ENCODE results near the gene SLC44A5. TPM values are rescaled to one million over a fixed set of nuclear protein-coding genes. Genes with fewer than 3 reads are reported as not detected.
"Not testable (repeated sequence)": the region's sequence is repeated elsewhere in the genome, so short reads cannot be mapped to it uniquely, and the experiment has no call there.

SLC44A5 gene
- total RNA-seq, 4 donors from 2014 or later: 2.2 to 5.2 (median 3.3) TPM; not detected in 1

DNA sequence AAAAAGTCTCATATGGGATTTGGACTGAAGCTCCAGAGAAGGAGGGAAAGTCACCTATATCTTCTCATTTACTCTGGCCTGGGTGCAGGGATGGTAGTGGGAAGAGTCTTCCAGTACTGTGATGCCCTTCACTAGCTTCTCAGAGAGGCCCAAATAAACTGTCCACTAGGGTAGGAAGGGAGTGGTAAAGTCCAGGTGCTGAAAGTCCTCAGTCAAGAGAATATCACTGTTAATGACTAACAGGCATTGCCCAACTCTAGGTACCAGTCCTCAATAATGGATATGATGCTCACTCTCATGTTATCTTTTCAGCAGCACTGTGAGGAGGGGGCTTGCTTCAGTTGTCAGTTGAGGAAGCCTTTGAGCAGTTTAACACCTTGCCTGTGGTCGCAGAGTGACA is 412.8 kb downstream of the SLC44A5 start:
- Histone ChIP-seq H3K9me3 (no peaks in the 10 kb centered on the region), H3K27ac (no peak overlapping the region), H3K27me3 (no peaks in the 10 kb centered on the region), H3K4me1 (no peaks in the 10 kb centered on the region), H3K36me3 (no peaks in the 10 kb centered on the region), H3K4me3 (no peak overlapping the region)
- intact Hi-C loops (cut with DNase I; ENCODE audit: low total_unique reads) (no loop called here), in situ Hi-C loops (cut with MboI; ENCODE audit: low pct_ligation_motif_present in 1 of 4, low pct_unique_long_range_greater_than_20kb in 1 of 4, low sequenced_read_pairs in 3 of 4) (loop anchor here in 1 of 4 donors (10.0 kb wide), 1 partner anchor 423 kb away; no protein-coding TSS in a partner anchor)
- no peak for TF ChIP-seq POLR2AphosphoS5 (IDR thresholded peaks at IDR 0.05)
- TF ChIP-seq EP300 (IDR thresholded peaks at IDR 0.05; ENCODE audit: low read depth): no peak
- TF ChIP-seq POLR2A (IDR thresholded peaks at IDR 0.05): no peak
- no peak for TF ChIP-seq CTCF (IDR thresholded peaks at IDR 0.05)
- DNase-seq: no peak
- 20 to 83% methylated on average over 1 of the region's 1 CpG for WGBS, 2 donors (ENCODE audit: low coverage in 1 of 2)

GRCh38 chr1:75188892-75189291 is 422.0 kb downstream of the SLC44A5 start:
- in situ Hi-C loops (cut with MboI; ENCODE audit: low pct_ligation_motif_present in 1 of 4, low pct_unique_long_range_greater_than_20kb in 1 of 4, low sequenced_read_pairs in 3 of 4): no loop called here

GRCh38 chr1:75181214-75181955 is 429.5 kb downstream of the SLC44A5 start:
- intact Hi-C loops (cut with DNase I; ENCODE audit: low total_unique reads); H3K36me3 ChIP-seq; DNase-seq; H3K27ac ChIP-seq; H3K9me3 ChIP-seq; H3K4me3 ChIP-seq; in situ Hi-C loops (cut with MboI; ENCODE audit: low pct_ligation_motif_present in 1 of 4, low pct_unique_long_range_greater_than_20kb in 1 of 4, low sequenced_read_pairs in 3 of 4); H3K4me1 ChIP-seq; H3K27me3 ChIP-seq: not testable (repeated sequence)
- 78 to 79% methylated on average over 5 to 13 of the region's 13 CpGs for WGBS, 2 donors (ENCODE audit: low coverage in 1 of 2)

More at GRCh38 chr1:75188892-75189291, 422.0 kb downstream of the SLC44A5 start:
- intact Hi-C loops (cut with DNase I; ENCODE audit: low total_unique reads): no loop called here
- Histone ChIP-seq H3K27me3 (peaks cover 5% of the 10 kb centered on the region), H3K4me3 (no peak overlapping the region), H3K9me3 (no peaks in the 10 kb centered on the region), H3K36me3 (no peaks in the 10 kb centered on the region), H3K4me1 (no peaks in the 10 kb centered on the region), H3K27ac (no peak overlapping the region)
- DNase-seq: no peak
- TF ChIP-seq POLR2A (IDR thresholded peaks at IDR 0.05) (no peak), POLR2AphosphoS5 (IDR thresholded peaks at IDR 0.05) (no peak), CTCF (IDR thresholded peaks at IDR 0.05) (no peak)
- 46 to 74% methylated on average over 1 of the region's 1 CpG for WGBS, 2 donors (ENCODE audit: low coverage in 1 of 2)

GRCh38 chr1:75174031-75174760 is 436.7 kb downstream of the SLC44A5 start:
- Histone ChIP-seq H3K4me1 (no peaks in the 10 kb centered on the region), H3K27me3 (no peaks in the 10 kb centered on the region), H3K36me3 (no peaks in the 10 kb centered on the region), H3K9me3 (no peaks in the 10 kb centered on the region), H3K27ac (no peak overlapping the region), H3K4me3 (no peak overlapping the region)
- TF ChIP-seq POLR2AphosphoS5 (IDR thresholded peaks at IDR 0.05): no peak
- no peak for TF ChIP-seq EP300 (IDR thresholded peaks at IDR 0.05; ENCODE audit: low read depth)
- no peak for TF ChIP-seq CTCF (IDR thresholded peaks at IDR 0.05)
- TF ChIP-seq POLR2A (IDR thresholded peaks at IDR 0.05): no peak
- DNase-seq: no peak
- WGBS, 2 donors (ENCODE audit: low coverage in 1 of 2): 70 to 80% methylated on average over 1 to 2 of the region's 2 CpGs
- in situ Hi-C loops (cut with MboI; ENCODE audit: low pct_ligation_motif_present in 1 of 4, low pct_unique_long_range_greater_than_20kb in 1 of 4, low sequenced_read_pairs in 3 of 4): no loop called here
- intact Hi-C loops (cut with DNase I; ENCODE audit: low total_unique reads): no loop called here

All from transverse colon (tissue), 4 donors.